ENCODE data around the gene RNF14.

DNA sequence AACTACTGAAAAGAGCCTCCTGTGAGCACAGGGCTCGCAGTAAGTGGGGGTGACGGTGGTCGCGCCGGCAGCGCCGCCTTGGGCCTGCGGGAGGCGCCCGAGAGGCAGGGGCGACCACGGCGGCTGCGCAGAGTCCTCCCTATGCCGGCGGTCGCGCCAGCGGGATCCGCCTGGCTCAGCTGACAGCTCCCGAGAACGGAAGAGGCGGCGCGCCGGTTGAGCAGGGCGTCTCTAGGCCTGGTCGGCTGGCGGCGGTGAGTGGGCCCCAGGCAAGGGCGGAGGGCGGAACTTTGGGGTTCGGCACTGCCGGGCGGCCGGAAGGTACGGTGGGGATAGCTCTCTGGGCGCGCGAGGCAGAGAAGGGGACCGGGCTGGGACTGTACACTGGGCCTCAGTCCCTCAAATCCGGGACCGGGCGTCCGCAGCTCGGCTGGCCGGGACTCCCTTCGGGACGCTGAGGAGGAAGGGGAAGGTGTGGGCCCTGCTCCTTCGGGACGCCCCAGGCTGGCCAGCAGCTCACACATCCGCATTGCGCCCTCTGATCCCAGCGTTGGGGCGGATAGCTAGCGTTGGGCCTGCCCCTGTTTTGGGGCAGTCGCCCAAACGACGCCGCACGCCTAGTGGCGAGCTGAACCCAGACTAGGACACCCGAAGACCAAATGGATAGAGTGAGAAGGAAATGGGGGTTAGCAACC, at the start of gene RNF14:
- TF ChIP-seq, protein P1, sequence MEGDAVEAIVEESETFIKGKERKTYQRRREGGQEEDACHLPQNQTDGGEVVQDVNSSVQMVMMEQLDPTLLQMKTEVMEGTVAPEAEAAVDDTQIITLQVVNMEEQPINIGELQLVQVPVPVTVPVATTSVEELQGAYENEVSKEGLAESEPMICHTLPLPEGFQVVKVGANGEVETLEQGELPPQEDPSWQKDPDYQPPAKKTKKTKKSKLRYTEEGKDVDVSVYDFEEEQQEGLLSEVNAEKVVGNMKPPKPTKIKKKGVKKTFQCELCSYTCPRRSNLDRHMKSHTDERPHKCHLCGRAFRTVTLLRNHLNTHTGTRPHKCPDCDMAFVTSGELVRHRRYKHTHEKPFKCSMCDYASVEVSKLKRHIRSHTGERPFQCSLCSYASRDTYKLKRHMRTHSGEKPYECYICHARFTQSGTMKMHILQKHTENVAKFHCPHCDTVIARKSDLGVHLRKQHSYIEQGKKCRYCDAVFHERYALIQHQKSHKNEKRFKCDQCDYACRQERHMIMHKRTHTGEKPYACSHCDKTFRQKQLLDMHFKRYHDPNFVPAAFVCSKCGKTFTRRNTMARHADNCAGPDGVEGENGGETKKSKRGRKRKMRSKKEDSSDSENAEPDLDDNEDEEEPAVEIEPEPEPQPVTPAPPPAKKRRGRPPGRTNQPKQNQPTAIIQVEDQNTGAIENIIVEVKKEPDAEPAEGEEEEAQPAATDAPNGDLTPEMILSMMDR (IDR thresholded peaks at IDR 0.05) = peak; percentile 88 to 98 (median 96)
- TF ChIP-seq POLR2A (IDR thresholded peaks at IDR 0.05) = peak in 3 of 4 donors; percentile 78 to 97 (median 92)

Measured in esophagus squamous epithelium (tissue), 4 donors.